Brain microvascular endothelial cell (primary cell): ENCODE measurements around the gene MARK4.

Experiments used
- DNase-seq: peaks from one replicate; pipeline ENCODE4 v3.0.0-alpha.2; 2020
- H3K27ac ChIP-seq: fragments of 250-450 bp; sonication (Bioruptor Pico); 2 replicates; pipeline ENCODE4 v1.5.1; 2020; ENCODE audit warnings: mild to moderate bottlenecking, moderate library complexity
- H3K27me3 ChIP-seq: fragments of 250-450 bp; sonication (Bioruptor Pico); replicated peaks from 2 replicates; pipeline ENCODE4 v1.5.1; 2020; ENCODE audit warnings: mild to moderate bottlenecking
- H3K36me3 ChIP-seq: fragments of 250-450 bp; sonication (Bioruptor Pico); replicated peaks from 2 replicates; pipeline ENCODE4 v1.5.1; 2020; ENCODE audit warnings: mild to moderate bottlenecking
- H3K4me3 ChIP-seq: 2 replicates; pipeline ENCODE4 v1.5.1; 2011; ENCODE audit warnings: low read depth, mild to moderate bottlenecking, control low read depth, low read length, moderate library complexity
- CTCF ChIP-seq: IDR thresholded peaks from 2 replicates; pipeline ENCODE4 v1.5.1; 2011; ENCODE audit warnings: low read depth, mild to moderate bottlenecking, moderate library complexity, low read length, control low read depth, inconsistent platforms; ENCODE audit errors: missing control alignments
- in situ Hi-C: cut with HindIII; loops from 2 replicates; pipeline ENCODE4 v1.10.0; 2017; ENCODE audit warnings: low sequenced_read_pairs, low pct_ligation_motif_present

The MARK4 gene

GRCh38 chr19:45244133-45244794, 6.8 kb upstream of the MARK4 start:
- no peak overlapping the region for H3K27ac ChIP-seq
- no peaks in the 10 kb centered on the region for H3K36me3 ChIP-seq
- in situ Hi-C loops = no loop called here
- H3K27me3 ChIP-seq = no peaks in the 10 kb centered on the region
- H3K4me3 ChIP-seq = no peak overlapping the region
- no peak for DNase-seq
- TF ChIP-seq CTCF = no peak

- TF ChIP-seq CTCF = no peak
- Histone ChIP-seq H3K4me3 (no peak within 1 kb of the TSS), H3K27me3 (no peaks in the 10 kb centered on the region), H3K27ac (no peak within 1 kb of the TSS), H3K36me3 (no peaks in the 10 kb centered on the region)
- in situ Hi-C loops = no loop called here
- DNase-seq = no peak
Measured at GRCh38 chr19:45245334-45245787, 5.7 kb upstream of the MARK4 start, which contains the start of gene EXOC3L2. Gene EXOC3L2, minus strand, starts transcription at chr19:45245407. Its CDS starts 6,362 bp downstream, at chr19:45239045.

DNA sequence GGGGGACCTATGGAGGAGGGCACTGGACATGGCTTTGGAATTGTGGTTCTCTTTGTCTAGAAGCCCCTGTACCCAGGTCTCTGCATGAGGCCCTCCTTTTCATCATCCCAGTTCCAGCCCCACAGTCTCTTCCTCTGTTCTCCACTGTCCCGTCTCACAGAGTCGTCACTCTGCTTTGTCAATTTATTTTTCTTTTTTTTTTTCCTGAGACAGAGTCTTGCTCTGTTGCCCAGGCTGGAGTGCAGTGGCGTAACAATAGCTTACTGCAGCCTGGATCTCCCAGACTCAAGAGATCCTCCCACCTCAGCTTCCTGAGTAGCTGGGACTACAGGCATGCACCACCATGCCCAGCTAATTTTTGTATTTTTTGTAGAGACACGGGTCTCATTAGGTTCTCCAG, 5.2 kb upstream of the MARK4 start:
- TF ChIP-seq CTCF = no peak
- in situ Hi-C loops = no loop called here
- no peaks in the 10 kb centered on the region for H3K27me3 ChIP-seq
- H3K4me3 ChIP-seq = no peak overlapping the region
- H3K36me3 ChIP-seq = no peaks in the 10 kb centered on the region
- no peak for DNase-seq
- H3K27ac ChIP-seq = no peak overlapping the region

DNA sequence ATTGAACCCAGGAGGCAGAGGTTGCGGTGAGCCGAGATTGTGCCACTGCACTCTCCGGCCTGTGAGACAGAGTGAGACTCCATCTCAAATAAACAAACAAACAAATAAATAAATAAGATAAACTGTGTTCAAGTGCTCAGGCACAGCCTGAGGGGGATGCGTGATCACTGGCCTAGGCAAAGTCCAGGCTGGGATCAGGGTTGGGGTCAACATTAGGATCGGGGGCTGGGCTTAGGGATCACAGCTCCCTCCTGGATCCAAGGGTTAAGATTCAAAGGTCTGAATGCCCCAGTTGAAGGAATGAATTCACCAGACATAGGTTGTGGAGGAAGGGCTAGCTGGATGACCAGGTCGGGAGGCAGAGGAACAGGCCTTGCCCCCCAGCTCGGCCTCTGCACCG, 3.9 kb upstream of the MARK4 start:
- H3K27ac ChIP-seq = no peak overlapping the region
- no peak overlapping the region for H3K4me3 ChIP-seq
- in situ Hi-C loops = no loop called here
- H3K36me3 ChIP-seq = no peaks in the 10 kb centered on the region
- DNase-seq = no peak
- no peaks in the 10 kb centered on the region for H3K27me3 ChIP-seq
- no peak for TF ChIP-seq CTCF

- no peaks in the 10 kb centered on the region for H3K27me3 ChIP-seq
- no peak for DNase-seq
- TF ChIP-seq CTCF = no peak
- in situ Hi-C loops = no loop called here
- H3K36me3 ChIP-seq = no peaks in the 10 kb centered on the region
- H3K27ac ChIP-seq = no peak overlapping the region
- no peak overlapping the region for H3K4me3 ChIP-seq
Measured at GRCh38 chr19:45249261-45250033, 1.6 kb upstream of the MARK4 start.
